GM18520 (cell line): ENCODE measurements around the gene EPM2A.

Experiments used
- ATAC-seq: cut with Tn5 transposase; IDR thresholded peaks from one replicate; pipeline ENCODE4 v1.9.1; 2021; ENCODE audit not compliant: unreplicated experiment

The EPM2A gene

DNA sequence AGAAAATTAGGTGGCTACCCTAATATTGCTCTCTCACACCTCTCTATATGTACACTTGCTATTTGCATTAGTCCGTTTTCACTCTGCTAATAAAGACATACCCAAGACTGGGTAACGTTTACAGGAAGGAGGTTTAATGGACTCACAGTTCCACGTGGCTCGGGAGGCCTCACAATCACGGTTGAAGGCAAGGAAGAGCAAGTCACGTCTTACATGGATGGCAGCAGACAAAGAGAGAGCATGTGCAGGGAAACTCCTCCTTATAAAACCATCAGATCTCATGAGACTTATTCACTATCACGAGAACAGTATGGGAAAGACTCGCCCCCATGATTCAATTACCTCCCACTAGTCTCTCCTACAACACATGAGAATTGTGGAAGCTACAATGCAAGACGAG, 53.4 kb downstream of the EPM2A start:
- no peak for ATAC-seq

DNA sequence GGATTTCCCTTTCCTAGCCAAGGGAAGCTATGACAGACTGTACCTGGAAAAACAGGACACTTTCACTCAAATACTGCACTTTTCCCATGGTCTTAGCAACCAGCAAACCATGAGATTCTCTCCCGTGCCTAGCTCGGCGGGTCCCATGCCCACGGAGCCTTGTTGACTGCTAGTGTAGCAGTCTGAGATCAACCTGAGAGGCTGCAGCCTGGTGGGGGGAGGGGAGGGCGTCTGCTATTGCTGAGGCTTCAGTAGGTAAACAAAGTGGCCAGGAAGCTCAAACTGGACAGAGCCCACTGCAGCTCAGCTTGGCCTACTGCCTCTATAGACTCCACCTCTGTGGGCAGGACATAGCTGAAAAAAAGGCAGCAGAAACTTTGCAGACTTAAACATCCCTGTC, 61.8 kb downstream of the EPM2A start:
- ATAC-seq = no peak

DNA sequence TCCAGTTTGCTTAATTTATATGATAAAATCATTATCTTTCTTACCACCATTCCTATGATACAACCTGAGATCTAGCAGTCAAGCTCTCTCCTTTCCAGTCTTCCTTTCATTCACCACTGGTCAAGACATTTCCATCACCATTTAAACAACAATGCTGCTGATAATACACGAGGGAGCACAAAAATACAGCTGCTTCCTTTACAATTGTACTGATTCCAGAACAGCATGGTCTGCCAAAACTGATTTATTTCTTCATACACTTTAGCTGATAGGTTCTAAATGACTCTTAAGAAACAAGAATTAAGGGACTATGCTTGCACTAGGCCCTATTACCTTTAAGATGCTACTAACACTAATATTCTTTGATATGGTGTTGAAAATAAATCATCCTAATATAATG, 65.0 kb downstream of the EPM2A start:
- ATAC-seq = no peak

DNA sequence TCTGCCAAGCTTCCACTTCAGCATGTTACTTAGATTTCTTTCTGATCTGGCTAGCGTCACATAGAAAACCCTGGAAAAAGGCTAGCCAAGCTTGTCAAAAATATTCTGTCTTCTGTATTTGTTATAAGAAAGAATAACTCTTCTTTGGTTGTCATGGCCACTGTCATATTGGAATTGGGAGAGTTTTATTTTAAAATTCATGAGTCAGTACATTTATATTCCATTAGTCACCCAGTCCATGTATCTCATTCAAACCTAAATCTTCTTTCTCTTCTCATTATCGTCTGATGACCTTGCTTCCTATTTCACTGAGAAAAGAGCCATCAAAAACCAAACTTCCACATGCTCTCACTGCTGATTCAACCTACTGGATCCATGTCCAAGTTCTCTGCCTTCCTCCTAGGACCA, 65.7 kb downstream of the EPM2A start:
- ATAC-seq = no peak

DNA sequence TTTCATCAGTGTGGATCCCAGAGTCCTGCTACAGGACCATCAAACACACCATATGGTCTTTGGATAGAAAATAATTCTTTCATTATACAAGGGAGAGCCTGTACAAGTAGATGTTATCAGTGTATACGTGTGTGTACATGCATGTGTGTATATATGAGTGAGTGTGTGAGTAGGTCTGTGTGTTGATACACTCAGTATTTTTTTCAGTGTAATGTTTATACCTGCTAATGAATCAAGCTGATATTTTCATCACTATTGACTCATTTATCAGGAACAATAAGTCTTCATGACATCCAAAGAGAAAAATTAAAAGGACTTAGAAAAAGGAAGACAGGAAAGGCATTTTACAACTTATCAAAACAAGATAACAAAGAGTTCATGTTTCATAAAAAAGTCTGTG, 66.5 kb downstream of the EPM2A start:
- no peak for ATAC-seq

DNA sequence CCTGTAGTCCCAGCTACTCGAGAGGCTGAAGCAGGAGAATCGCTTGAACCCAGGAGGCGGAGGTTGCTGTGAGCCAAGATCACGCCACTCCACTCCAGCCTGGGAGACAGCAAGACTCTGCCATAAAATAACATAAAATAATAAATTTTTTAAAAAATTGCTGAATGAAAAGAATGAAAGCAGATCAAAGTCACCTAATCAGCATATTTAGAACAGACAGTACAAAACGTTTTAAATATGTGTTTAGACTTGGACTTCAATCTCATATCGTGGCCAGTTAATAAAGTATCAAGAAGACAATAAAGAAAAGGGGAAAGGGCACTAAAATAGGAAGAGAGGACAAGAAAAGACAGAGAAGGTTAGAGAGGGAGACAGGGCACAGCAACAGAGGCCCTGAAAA, 74.6 kb downstream of the EPM2A start:
- no peak for ATAC-seq

DNA sequence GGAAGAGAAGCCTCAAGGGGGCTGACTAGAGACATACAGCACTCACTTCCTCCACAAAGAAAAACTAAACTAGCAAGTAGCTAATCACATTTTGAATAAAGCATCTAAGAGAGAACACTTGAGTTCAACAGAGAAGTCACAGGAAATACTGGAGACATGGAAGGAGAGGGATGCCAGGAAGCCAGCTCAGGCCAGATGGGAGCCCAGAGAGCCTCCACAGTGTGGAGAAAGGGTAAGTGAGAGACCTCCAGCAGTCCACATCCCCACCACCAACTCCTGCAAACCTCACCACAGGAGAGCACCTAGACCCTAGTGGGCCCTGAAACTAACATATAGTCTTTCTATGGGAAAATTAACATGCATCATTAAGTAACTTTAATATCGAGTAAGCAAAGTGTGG, 79.2 kb downstream of the EPM2A start:
- no peak for ATAC-seq

DNA sequence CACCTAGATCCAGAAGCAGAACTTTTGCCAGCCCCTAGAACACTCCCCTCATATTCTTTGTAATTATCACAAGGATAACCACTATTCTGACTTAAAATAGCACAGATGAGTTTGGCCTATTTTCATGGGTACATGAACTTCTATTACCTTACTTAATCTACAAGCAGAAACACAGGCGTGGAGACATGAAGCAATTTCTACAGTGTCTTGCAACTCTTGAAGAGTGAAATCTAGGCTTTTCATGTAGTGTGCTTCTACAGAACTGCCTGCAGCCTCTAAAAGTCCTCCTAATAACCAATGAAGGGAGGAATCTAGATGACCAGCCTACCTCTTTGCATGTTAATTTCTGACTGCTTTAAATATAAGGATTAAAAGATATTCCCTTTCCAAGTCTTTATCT, 82.7 kb downstream of the EPM2A start:
- ATAC-seq = no peak

DNA sequence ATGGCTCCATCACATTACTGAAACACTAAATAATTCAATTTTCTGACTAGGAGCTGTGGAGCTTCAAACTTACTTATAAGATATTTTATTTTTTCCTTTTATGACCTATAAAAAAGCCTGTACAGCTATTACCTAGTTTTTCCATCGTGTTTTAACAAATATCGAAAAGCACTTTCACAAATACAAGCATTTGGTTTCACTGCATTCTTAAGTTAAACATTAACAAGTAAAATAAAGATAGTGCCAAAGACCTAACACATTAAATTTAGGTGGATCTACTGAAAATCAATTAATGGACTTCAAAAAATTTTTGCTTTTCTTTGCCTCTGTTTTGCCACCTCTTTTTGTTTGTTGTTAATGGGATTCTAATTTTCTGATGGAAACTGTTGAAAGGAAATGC, 83.3 kb downstream of the EPM2A start:
- no peak for ATAC-seq

DNA sequence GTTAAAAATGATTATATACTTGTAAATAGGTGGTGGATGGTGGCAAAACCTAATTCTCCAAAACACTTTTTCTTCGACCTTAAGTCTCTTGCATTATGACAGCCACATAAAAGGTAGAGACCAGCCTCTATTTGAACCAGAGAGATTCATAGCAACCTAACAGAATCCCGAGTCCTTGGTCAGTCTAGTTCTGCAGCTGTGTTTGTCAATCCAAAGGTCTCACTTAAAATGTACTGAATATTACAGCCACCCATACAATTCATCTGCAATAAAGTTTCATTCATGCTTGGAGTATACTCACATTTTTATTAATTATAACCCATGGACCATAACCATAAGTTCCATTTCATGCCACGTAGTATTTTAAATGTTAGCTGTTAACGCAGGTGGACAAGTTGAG, 87.2 kb downstream of the EPM2A start:
- ATAC-seq = no peak

DNA sequence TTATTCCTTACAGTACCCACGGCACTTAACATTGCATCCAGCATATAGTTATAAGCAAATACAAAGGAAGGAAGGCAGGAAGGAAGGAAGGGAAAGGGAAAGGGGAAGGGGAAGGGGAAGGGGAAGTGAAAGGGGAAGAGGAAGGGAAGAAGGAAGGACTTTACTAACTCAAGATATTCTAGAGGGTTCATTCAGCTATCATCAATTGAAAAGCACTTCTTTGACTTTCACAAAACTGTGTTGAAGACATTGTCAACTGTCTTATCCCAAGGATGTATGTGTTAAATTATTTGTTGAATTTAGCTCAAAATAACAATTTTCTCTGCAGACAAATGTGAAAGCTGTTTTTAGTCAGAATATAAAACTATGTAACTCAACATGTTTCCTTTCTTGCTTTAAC, 87.7 kb downstream of the EPM2A start:
- ATAC-seq = no peak

DNA sequence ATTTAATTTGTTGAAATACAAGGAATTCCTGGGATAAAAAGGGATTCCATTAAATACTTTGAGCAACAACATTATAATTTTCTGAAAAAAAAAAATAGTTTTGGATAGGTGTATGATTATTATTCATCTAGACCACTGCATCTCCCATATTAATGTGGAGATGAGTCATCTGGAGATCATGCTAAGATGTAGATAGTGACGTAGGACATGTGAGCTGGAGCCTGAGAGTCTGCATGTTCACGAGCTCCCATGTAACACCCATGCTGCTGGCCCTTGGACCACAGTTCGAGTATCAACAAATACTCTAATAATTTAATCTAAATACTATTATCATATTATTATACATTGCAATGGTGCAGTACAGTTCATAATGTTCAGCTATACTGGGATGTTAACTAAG, 91.6 kb downstream of the EPM2A start:
- ATAC-seq = no peak

DNA sequence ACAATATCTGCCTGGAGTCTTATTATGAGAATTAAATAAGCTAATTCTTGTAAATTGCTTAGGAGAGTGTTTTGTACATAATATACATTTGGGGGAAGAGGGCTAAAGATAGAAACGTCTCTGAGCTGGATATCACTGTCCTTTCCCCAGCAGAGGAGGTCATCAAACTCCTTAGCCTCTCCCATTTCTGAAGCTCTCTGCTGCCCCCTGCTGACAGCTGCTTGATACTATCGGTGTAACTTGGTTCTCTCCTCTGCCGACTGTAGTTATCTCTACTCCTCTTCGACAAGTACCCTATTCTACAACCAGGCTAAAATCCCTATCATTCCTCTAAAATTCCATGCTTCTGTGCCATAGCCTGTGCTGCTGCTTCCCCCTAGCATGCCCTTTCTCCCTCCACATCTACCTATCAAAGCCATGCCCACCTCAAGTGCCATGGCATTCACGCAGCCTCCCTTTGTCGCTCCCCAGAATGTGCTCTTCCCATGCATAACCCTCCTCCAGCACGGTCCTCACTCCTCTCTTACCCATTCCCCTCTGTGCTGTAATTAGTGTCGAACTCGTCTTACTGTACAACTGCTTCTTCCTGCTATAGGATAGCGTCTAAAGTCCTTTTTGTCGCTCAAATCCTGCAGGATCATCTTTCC, 101.2 kb downstream of the EPM2A start:
- ATAC-seq = peak; percentile 77

DNA sequence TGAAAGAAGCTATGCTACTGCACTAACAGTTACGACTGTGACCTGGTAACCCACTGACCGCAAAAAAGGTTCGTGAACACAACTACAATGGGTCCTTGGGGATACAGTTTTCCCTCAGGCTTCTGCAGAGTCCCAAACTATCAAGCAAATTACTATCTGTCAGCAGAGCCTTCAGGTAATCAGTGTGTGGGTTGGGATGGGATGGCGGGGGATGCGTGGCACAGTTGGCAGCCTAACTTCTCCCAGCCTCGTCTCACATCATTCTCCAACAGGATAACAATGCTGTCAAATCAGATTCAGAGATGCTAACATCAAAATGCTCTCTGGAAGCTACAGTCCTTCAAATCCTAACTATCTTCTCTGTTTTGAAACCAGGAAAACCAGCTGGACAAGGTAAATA, 102.3 kb downstream of the EPM2A start:
- ATAC-seq = no peak

DNA sequence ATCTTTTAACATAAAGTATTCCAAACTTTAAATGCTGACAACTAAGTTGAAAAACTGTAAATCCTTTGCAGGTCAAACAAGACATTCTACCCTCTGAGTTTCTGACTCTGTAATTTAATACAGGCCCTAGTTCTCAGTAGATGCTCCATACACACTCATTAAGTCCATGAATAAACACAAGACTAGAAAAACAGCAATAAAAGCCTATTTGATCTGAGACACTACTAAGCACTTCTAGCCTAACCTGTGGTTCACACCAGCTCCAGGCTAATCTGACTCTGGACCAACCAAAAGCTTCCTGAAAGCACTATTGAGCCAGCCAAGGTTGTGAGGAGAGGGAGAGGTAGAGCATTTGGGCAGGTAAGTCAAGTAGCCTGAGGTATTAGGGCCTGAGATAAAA, 103.9 kb downstream of the EPM2A start:
- no peak for ATAC-seq

DNA sequence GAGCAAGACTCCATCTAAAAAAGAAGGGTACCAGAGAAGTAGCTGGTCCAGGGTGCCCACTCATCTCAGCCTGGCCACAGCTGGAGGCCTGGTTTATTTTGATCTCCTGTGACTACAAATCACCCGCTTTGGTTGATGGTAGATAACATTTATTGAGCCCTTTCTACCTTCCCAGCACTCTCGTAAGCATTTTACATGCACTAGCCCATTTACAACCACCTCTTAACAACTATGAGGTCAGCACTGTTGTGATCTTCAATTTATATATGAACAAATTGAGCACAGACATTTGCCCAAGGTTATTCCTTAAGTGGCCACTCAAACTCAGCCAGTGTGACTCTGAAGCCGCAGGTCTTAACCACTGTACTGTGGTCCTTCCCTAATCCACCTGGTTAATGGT, 104.7 kb downstream of the EPM2A start:
- ATAC-seq = no peak

DNA sequence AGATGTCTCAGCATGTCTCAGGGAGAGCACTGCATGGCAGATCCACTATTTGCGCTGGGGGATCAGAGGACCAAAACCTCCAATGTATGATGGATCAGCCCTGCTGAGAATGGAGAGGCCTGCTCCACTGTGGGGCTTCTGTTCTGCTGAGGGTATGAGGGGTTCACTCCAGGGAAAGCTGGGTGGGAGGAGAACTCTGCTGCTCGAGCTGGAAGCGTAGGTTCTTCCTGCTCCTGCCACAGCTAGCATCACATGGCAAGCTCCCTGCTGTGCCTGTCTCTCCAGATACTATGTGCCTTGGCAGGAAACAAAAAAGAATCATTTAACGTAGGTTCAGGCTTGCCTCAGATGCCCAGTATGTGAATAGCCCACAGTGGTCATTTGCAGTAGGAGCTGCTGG, 105.8 kb downstream of the EPM2A start:
- no peak for ATAC-seq

DNA sequence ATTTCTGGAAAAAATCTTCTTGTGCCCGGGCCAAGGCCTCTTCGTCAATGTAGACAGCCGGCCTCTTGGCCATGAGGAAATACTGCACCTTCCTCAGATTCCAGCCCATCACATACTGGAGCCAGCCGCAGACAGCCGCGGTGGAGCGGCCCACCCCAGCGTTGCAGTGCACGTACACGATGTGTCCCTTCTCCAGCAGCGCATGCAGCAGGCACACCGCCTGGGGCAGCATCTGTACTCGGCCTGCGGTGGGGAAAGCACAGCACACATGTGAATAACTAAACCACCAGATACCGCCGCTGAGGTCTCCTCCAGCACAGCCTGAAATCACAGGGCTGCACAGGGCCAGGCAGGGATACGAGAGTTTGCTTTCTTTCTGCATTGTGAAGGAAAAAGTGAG, 107.9 kb downstream of the EPM2A start:
- ATAC-seq = no peak

DNA sequence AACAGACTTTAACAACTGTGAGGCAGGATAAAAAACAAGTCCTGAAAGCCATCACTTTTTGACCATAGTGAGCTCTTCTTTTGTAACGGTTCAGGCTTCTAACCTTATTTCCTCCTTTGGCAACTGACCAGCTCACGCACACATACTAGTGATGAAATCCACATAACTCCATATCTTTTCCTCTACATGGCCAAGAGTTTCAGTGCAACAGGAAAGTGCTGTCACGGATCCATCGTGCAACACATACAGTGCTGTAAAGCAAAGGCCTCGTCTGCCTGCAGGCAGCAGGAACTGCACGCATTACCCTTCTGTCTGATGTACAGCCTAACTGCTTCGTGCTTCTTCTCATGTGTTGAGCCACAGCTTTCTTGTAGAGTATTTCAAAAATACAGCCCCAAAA, 108.5 kb downstream of the EPM2A start:
- ATAC-seq = no peak

DNA sequence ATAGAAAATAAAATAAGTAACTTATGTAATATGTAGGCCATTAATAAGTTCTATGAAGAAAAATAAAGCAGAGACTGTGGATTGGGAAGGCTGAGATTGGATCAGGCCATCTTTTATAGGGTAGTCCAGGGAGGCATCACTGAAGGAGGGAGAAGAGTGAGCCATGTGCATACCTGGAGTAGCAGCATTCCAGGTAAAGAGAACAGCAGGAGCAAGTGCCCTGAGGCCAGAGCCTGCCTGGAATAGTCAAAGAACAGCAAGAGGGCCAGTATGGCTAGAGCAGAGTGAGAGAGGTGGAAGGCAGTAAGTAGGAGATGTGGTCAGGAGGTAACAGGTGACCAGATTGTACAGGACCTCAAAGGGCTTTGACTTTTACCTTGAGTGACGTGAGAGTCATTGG, 112.1 kb downstream of the EPM2A start:
- ATAC-seq = no peak

DNA sequence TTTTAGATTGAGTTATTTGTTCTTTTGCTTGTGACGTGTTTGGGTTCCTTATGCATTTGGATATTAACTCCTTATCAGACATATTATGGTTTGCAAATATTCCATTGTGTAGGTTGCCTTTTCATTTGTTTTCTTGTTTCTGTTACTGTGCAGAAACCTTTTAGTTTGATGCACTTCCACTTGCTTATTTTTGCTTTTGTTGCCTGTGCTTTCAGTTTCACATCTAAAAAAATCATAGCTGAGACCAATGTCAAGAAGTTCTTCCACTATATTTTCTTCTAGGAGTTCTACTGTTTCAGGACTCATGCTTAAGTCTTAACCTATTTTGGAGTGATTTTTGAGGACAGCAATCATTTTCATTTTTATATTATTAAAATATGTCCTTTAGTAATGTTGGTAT, 113.5 kb downstream of the EPM2A start:
- ATAC-seq = no peak

DNA sequence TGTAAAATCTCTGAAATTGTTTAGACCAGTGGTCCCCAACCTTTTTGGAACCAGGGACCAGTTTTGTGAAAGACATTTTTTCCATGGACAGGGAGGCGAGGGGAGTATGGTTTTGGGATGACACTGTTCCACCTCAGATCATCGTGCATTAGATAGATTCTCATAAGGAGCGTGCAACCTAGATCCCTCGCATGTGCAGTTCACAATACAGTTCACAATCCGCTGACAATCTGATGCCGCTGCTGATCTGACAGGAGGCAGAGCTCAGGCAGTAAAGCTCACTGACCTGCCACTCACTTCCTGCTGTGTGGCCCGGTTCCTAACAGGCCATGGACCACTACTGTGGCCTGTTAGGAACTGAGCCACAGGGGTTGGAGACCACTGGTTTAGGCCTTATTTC, 115.2 kb downstream of the EPM2A start:
- ATAC-seq = no peak

DNA sequence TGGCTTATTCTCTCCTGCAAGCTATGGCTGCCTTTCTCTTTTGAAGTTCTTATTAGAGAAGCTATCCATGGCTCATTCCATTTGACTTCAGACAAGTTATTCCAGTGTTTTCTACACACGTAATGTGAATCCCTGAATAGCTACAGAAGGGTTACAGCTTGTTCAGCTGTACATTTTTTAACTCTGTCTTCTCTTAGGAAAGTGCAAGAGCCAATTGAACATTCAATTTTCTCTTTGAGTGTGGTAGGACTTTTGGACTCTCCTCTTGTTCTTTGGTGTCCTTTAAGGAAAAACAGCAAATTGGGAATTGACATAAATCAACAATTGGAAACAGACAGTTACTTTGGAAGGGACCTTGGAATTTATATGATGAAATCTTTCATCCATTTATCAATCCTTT, 125.8 kb downstream of the EPM2A start:
- no peak for ATAC-seq

DNA sequence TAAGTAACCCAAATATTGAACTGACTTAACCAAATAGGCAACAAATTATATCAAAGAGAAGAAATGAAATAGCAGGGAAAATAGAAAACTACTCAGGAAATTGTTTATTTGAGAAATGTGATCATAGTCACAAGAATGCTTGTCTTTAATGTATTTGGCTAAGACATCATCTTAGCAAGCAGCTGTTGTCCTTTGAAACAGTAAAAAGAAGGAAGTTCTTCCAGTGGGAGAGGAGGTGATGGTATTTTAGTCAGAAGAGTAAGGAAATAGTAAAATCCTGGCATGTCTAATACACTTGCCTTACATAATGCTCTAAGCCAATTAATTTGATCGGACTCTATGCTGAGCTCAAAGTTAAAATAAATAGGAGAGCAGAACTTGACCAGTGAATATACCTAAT, 126.5 kb downstream of the EPM2A start:
- no peak for ATAC-seq
